ENCODE results near the gene ABCA12. TPM values are rescaled to one million over a fixed set of nuclear protein-coding genes. Genes with fewer than 3 reads are reported as not detected.
"Not testable (repeated sequence)": the region's sequence is repeated elsewhere in the genome, so short reads cannot be mapped to it uniquely, and the experiment has no call there.

Gene ABCA12, protein sequence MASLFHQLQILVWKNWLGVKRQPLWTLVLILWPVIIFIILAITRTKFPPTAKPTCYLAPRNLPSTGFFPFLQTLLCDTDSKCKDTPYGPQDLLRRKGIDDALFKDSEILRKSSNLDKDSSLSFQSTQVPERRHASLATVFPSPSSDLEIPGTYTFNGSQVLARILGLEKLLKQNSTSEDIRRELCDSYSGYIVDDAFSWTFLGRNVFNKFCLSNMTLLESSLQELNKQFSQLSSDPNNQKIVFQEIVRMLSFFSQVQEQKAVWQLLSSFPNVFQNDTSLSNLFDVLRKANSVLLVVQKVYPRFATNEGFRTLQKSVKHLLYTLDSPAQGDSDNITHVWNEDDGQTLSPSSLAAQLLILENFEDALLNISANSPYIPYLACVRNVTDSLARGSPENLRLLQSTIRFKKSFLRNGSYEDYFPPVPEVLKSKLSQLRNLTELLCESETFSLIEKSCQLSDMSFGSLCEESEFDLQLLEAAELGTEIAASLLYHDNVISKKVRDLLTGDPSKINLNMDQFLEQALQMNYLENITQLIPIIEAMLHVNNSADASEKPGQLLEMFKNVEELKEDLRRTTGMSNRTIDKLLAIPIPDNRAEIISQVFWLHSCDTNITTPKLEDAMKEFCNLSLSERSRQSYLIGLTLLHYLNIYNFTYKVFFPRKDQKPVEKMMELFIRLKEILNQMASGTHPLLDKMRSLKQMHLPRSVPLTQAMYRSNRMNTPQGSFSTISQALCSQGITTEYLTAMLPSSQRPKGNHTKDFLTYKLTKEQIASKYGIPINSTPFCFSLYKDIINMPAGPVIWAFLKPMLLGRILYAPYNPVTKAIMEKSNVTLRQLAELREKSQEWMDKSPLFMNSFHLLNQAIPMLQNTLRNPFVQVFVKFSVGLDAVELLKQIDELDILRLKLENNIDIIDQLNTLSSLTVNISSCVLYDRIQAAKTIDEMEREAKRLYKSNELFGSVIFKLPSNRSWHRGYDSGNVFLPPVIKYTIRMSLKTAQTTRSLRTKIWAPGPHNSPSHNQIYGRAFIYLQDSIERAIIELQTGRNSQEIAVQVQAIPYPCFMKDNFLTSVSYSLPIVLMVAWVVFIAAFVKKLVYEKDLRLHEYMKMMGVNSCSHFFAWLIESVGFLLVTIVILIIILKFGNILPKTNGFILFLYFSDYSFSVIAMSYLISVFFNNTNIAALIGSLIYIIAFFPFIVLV (N-terminal part only)
- not detected for total RNA-seq

DNA sequence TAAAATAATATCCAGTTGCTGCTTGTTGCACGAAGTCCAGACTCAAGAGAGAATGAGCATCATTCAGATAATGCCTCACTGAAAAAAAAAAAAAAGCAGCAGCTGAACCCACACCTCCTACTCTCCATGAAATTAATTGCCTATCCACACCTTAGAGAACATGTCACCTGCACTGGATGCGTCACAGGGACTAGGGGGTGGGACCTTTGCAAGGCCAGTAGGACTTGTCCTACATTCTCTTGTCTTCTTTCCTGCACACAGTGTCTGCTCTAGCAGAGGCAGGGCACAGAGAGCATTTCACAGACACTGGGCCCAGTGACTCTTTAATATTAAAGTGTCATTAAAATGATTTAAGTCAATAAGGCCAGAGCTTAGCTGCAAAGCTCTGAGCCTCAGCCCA is at the start of gene ABCA12:
Gene ABCA12, minus strand, starts transcription at position 148 of the 400 bp plus-strand sequence. CDS start 418 bp downstream, outside the sequence.
- H3K9me3 Mint-ChIP-seq: no peaks in the 10 kb centered on the region
- H3K36me3 Mint-ChIP-seq (ENCODE audit: low read depth): no peaks in the 10 kb centered on the region
- ATAC-seq (replicated peaks): no peak
- no peaks in the 10 kb centered on the region for H3K4me1 Mint-ChIP-seq
- H3K4me3 Mint-ChIP-seq: no peak within 1 kb of the TSS
- no peak within 1 kb of the TSS for H3K27ac Mint-ChIP-seq
- peaks cover 21% of the 10 kb centered on the region for H3K27me3 Mint-ChIP-seq

DNA sequence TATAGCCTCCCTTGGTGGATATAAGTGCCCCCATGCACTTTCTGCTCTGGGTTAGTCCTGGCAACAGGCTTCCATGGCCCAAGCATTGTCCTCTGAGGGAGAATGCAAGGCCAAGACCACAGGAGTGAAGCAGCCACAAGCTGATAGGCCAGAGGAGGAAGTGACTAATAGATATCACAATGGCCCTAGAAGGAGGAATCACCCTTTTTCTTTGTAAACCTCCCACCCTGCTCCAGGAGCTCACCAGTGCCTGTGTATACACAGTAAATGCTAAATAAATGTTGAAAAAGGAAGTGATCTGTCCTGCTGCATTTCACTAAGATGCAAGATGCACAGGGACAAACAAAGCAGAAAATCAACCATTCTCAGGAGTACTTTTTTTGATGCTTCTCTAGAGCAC is 49.7 kb upstream of the ABCA12 start:
- H3K27me3 Mint-ChIP-seq: peaks cover 28% of the 10 kb centered on the region
- ATAC-seq (replicated peaks): no peak

DNA sequence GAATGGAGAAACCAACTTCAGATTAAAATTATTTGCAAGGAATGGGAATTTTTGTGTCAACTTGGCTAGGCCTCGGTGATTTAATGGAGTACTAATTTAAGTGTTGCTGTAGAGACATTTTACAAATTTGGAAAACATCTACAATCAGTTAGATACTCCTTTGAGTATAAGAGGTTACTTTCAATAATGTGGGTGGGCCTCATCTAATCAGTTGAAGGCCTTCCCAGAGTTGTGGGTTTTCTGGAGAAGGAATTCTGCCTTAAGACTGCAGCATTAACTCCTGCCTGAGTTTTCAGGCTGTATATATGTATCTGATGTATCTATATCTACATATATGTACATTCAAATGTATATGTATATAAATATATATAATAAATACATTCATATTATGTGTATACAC is 47.6 kb upstream of the ABCA12 start:
- Mint-ChIP-seq H3K4me3 (no peak overlapping the region), H3K27me3 (peaks cover 15% of the 10 kb centered on the region), H3K27ac (no peak overlapping the region), H3K36me3 (ENCODE audit: low read depth) (no peaks in the 10 kb centered on the region), H3K4me1 (no peaks in the 10 kb centered on the region), H3K9me3 (no peaks in the 10 kb centered on the region)
- ATAC-seq (replicated peaks): no peak

More for the DNA sequence above, 49.7 kb upstream of the ABCA12 start:
- Mint-ChIP-seq H3K4me1 (no peaks in the 10 kb centered on the region), H3K27ac (no peak overlapping the region), H3K9me3 (peaks cover 5% of the 10 kb centered on the region), H3K4me3 (no peak overlapping the region), H3K36me3 (ENCODE audit: low read depth) (no peaks in the 10 kb centered on the region)

DNA sequence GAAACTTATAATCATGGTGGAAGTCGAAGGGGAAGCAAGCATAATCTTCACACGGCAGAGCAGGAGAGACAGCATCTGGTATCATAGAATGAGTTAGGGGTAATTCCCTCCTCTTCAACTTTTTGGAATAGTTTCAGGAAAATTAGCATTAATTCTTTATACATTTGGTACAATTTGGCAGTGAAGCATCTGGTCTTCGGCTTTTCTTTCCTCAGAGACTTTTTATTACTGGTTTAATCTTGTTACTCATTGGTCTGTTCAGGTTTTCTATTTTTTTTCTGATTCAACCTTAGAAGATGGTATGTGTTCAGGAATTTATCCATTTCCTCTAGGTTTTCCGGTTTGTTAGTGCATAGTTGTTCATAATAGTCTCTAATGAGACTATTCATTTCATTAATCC is 39.7 kb upstream of the ABCA12 start:
- Mint-ChIP-seq H3K36me3 (ENCODE audit: low read depth) (no peaks in the 10 kb centered on the region), H3K27ac (no peak overlapping the region), H3K27me3 (no peaks in the 10 kb centered on the region), H3K4me3 (no peak overlapping the region), H3K9me3 (peaks cover 8% of the 10 kb centered on the region), H3K4me1 (no peaks in the 10 kb centered on the region)
- ATAC-seq (replicated peaks): no peak

DNA sequence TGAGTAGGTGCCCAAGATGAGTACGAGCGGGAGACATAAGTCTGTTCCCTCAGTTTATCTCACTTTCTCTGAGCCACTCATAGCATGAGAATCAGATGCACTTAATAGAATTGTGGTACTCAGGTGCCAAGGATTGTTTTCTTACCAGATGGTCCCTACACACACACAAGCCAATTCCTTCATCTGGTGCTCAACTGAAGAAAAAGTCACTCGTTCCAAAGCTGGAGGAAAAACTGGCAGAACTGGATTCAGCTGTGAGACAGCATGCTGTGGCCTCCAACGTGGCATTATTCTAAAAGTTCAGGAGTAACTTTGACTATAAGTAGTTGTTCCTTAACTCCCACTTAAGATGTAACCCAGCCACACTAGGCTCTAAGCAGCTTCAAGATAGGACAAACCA is 33.4 kb upstream of the ABCA12 start:
- Mint-ChIP-seq H3K4me3 (peak overlapping the region; percentile 36), H3K27me3 (no peaks in the 10 kb centered on the region), H3K4me1 (peaks cover 4% of the 10 kb centered on the region), H3K27ac (no peak overlapping the region), H3K36me3 (ENCODE audit: low read depth) (no peaks in the 10 kb centered on the region), H3K9me3 (no peaks in the 10 kb centered on the region)
- ATAC-seq (replicated peaks): no peak

DNA sequence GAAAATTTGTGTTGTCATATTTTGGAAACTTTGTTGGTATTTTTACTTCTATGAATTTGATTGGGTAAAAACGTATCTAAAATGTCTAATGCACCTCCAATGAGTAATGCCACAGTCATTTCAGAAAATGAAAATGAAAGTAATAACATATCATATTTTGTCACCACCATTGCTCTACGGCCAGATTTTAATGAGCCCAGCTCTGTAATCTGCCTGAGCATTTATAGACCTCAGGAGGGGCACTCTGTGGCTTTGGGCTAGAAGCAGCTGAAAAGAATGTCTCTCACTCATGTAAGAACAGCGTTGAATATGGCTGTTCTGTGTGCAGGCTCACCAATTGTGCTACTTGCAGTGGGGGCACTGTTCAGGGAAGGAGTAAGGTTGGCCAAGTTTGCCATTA is 32.7 kb upstream of the ABCA12 start:
- Mint-ChIP-seq H3K27ac (no peak overlapping the region), H3K9me3 (no peaks in the 10 kb centered on the region), H3K4me1 (peaks cover 4% of the 10 kb centered on the region), H3K27me3 (no peaks in the 10 kb centered on the region), H3K36me3 (ENCODE audit: low read depth) (no peaks in the 10 kb centered on the region), H3K4me3 (peak overlapping the region; percentile 36)
- peak; percentile 56 for ATAC-seq (replicated peaks)

DNA sequence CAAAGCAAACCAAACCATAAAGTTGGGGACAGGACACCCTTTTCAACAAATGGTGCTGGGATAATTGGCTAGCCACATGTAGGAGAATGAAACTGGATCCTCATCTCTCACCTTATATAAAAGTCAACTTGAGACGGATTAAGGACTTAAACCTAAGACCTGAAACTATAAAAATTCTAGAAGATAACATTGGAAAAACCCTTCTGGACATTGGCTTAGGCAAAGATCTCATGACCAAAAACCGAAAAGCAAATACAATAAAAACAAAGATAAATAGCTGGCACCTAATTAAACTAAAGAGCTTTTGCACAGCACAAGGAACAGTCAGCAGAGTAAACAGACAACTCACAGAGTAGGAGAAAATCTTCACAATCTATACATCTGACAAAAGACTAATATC is 28.1 kb upstream of the ABCA12 start:
- not testable (repeated sequence) for H3K4me3 Mint-ChIP-seq; H3K4me1 Mint-ChIP-seq; ATAC-seq (replicated peaks); H3K9me3 Mint-ChIP-seq; H3K36me3 Mint-ChIP-seq (ENCODE audit: low read depth); H3K27me3 Mint-ChIP-seq; H3K27ac Mint-ChIP-seq

DNA sequence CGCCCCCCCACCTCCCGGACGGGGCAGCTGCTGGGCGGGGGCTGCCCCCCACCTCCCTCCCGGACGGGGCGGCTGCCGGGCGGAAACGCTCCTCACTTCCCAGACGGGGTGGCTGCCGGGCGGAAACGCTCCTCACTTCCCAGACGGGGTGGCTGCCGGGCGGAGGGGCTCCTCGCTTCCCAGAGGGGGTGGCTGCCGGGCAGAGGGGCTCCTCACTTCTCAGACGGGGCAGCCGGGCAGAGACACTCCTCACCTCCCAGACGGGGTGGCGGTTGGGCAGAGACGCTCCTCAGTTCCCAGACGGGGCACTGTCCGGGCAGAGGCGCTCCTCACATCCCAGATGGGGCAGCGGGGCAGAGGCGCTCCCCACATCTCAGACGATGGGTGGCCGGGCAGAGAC is 24.9 kb upstream of the ABCA12 start:
- H3K9me3 Mint-ChIP-seq; H3K27me3 Mint-ChIP-seq; H3K4me1 Mint-ChIP-seq; H3K4me3 Mint-ChIP-seq; ATAC-seq (replicated peaks); H3K36me3 Mint-ChIP-seq (ENCODE audit: low read depth); H3K27ac Mint-ChIP-seq: not testable (repeated sequence)

DNA sequence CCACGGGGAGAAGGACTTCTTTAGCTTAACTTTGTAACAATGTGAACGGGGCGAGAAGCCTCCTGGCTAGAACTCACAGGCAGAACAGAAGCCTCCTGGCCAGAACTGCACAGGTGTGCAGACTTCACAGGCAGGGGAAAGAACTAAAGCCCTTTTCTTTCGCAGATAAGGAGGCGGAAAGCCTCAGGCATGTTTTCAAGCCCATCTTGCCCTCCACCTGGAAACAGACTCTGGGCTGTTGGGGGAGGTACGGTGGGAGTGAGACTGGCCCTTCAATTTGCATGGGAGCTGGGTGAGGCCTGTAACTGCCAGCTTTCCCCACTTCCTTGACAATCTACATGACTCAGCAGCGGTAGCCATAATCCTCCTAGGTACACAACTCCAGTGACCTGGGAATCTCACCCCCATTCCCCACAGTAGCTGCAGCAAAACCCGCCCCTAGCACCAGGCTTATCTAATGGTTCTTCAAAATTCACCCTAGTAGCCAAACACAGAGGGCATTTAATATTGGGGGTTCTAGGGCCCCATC is 22.9 kb upstream of the ABCA12 start:
- Mint-ChIP-seq H3K36me3 (ENCODE audit: low read depth) (no peaks in the 10 kb centered on the region), H3K4me3 (no peak overlapping the region), H3K27ac (no peak overlapping the region), H3K9me3 (no peaks in the 10 kb centered on the region), H3K4me1 (no peaks in the 10 kb centered on the region), H3K27me3 (peaks cover 3% of the 10 kb centered on the region)
- ATAC-seq (replicated peaks): no peak

DNA sequence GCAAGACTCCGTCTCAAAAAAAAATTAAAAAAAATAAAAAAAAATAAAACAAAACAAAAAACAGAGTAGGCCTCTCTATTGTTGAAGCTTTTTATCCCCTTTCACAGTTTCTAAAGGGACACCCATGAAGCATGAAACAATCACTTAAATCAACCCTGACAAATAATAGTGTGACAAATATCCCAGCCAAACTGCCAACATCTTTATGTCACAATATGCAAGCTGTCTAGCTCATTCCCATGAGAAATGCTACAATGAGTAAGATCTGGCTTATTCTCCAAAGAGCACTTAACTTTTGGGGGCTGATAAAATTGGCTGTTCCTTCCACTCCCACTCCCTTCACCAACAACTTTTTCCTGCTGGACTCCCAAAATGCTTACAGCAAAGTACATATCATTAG is 21.7 kb upstream of the ABCA12 start:
- peaks cover 3% of the 10 kb centered on the region for H3K27me3 Mint-ChIP-seq
- no peak for ATAC-seq (replicated peaks)
- H3K36me3 Mint-ChIP-seq (ENCODE audit: low read depth): no peaks in the 10 kb centered on the region
- no peaks in the 10 kb centered on the region for H3K4me1 Mint-ChIP-seq
- no peak overlapping the region for H3K27ac Mint-ChIP-seq
- H3K4me3 Mint-ChIP-seq: no peak overlapping the region
- no peaks in the 10 kb centered on the region for H3K9me3 Mint-ChIP-seq

DNA sequence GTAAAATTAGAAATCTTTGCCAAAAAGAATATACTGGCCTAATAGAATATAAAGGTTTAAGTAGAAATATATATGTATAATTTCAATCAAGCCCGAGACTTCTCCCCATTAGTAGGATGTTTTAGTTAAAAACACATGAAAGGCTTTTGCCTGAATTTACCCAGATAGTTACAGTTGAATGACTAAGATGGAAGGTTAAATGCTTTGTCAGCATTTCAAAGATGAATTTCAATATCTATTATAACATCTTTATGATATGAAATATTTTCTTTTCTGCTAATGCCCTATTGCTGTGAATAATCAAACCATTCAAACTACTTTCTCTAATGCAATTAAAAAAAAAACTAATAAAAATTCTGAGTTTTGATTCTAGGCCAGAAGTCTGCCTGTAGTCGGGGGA is 18.0 kb upstream of the ABCA12 start:
- H3K27ac Mint-ChIP-seq: no peak overlapping the region
- no peaks in the 10 kb centered on the region for H3K36me3 Mint-ChIP-seq (ENCODE audit: low read depth)
- H3K9me3 Mint-ChIP-seq: no peaks in the 10 kb centered on the region
- H3K4me3 Mint-ChIP-seq: no peak overlapping the region
- peaks cover 3% of the 10 kb centered on the region for H3K27me3 Mint-ChIP-seq
- H3K4me1 Mint-ChIP-seq: no peaks in the 10 kb centered on the region
- ATAC-seq (replicated peaks): no peak

DNA sequence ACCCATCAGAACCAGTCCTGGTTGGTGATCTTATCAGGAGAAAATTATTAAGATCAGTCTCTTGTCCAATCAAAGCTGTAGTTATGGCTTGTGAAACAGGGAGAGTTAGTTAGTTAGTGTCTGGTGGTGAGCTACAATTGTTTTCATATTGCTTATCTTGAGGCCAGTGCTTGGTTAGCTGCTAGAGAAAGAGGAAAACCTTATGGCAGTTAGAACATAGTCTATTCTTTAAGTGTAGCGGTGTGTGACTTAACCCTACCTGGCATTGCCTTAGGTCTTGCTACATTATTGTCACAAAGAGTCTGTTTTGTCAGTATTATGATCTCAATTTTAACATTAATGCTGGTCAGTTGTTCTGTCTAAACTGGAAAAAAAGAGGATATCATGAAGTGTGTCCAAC is 11.5 kb upstream of the ABCA12 start:
- Mint-ChIP-seq H3K27me3 (no peaks in the 10 kb centered on the region), H3K27ac (no peak overlapping the region), H3K9me3 (no peaks in the 10 kb centered on the region), H3K4me3 (no peak overlapping the region), H3K4me1 (no peaks in the 10 kb centered on the region), H3K36me3 (ENCODE audit: low read depth) (no peaks in the 10 kb centered on the region)
- no peak for ATAC-seq (replicated peaks)

DNA sequence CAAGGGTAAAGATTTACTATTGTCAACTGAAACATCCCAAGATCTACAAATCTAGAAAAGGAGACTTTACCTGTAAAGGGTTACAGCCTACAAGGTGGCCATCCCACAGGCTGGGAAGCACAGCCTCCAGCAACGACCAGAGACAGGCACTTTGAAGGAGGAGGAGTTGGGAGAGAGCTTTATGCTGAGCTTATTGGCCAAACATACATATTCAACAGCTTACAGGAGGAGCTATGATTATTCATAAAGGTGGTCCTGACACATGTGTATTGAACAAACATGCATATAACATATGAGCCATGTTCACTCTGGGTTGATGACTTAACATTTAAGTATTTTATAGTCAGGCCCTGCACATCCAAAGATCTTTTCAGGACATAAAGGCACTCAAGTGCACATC is 11.1 kb upstream of the ABCA12 start:
- no peak for ATAC-seq (replicated peaks)
- Mint-ChIP-seq H3K36me3 (ENCODE audit: low read depth) (no peaks in the 10 kb centered on the region), H3K27me3 (no peaks in the 10 kb centered on the region), H3K9me3 (no peaks in the 10 kb centered on the region), H3K27ac (no peak overlapping the region), H3K4me1 (no peaks in the 10 kb centered on the region), H3K4me3 (no peak overlapping the region)

DNA sequence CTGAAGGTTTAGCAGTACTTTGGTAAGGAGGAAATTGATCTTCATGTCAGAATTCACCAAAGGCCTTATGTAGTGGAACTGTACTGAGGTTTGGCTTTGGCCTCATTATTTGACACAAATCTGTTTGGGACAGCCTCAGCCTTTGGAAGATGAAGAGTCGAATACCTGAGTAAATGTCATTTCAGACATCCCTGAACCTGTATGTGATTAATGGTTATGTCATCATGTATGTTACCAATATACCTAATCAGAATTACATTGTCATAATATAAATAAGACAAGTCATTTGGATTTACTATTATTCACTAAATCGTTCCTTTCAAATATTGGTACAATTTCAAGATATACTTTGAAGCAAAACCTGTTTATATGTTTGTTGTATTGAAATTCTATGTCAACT is 10.6 kb upstream of the ABCA12 start:
- H3K27ac Mint-ChIP-seq: no peak overlapping the region
- no peak for ATAC-seq (replicated peaks)
- no peaks in the 10 kb centered on the region for H3K4me1 Mint-ChIP-seq
- H3K36me3 Mint-ChIP-seq (ENCODE audit: low read depth): no peaks in the 10 kb centered on the region
- no peak overlapping the region for H3K4me3 Mint-ChIP-seq
- H3K27me3 Mint-ChIP-seq: no peaks in the 10 kb centered on the region
- H3K9me3 Mint-ChIP-seq: no peaks in the 10 kb centered on the region

All from activated T-helper 17 cell treated with anti-CD3 and anti-CD28 coated beads, Interleukin-2, amount 50 U/mL, for 72 hours (primary cell).